Epithelial cell of proximal tubule (primary cell): ENCODE data around the gene PRDM12. TPM values are rescaled to one million over a fixed set of nuclear protein-coding genes. Genes with fewer than 3 reads are reported as not detected.

ENCODE experiments used
- DNase-seq: peaks from one replicate; pipeline ENCODE4 v3.0.0-alpha.2; 2011; ENCODE audit warnings: low read depth
- H3K4me3 ChIP-seq: 2 replicates; pipeline ENCODE4 v1.5.1; 2011; ENCODE audit warnings: low read depth, mild to moderate bottlenecking, low read length
- total RNA-seq: library from RNA; depleted of rRNA; stranded (reverse); fragments of >200 nt; gene quantifications from 2 replicates; pipeline ENCODE4 v1.2.3, GENCODE V29; 2015
- TF ChIP-seq, protein P1 (sequence below): conservative IDR thresholded peaks from 2 replicates; pipeline ENCODE4 v1.5.1; 2012; ENCODE audit warnings: low read depth, mild to moderate bottlenecking, low read length

PRDM12 gene
- total RNA-seq, 1 donor from 2014 or later: not detected

DNA sequence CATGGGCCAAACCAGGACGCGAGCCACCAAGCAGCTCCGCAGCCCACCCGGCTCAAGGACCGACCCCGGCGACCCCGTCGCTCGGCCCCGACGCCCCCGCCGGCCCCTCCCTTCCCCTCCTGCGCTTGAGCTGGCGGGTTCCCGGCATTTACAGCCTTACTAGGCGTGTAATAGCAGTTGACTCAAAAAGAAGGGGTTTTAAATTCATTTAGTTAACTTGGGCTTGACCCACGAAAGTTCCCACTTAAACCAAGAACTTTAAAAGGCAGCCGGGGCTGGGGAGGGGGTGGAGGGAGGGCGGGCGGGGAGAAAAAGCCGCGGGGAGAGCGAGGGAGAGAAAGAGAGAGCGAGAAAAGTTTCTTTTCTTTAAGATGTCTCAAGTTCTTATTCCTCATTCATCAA lies 636 bp downstream of the PRDM12 start:
- H3K4me3 ChIP-seq: no peak overlapping the region
- TF ChIP-seq, protein P1, sequence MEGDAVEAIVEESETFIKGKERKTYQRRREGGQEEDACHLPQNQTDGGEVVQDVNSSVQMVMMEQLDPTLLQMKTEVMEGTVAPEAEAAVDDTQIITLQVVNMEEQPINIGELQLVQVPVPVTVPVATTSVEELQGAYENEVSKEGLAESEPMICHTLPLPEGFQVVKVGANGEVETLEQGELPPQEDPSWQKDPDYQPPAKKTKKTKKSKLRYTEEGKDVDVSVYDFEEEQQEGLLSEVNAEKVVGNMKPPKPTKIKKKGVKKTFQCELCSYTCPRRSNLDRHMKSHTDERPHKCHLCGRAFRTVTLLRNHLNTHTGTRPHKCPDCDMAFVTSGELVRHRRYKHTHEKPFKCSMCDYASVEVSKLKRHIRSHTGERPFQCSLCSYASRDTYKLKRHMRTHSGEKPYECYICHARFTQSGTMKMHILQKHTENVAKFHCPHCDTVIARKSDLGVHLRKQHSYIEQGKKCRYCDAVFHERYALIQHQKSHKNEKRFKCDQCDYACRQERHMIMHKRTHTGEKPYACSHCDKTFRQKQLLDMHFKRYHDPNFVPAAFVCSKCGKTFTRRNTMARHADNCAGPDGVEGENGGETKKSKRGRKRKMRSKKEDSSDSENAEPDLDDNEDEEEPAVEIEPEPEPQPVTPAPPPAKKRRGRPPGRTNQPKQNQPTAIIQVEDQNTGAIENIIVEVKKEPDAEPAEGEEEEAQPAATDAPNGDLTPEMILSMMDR: no peak
- DNase-seq: no peak

DNA sequence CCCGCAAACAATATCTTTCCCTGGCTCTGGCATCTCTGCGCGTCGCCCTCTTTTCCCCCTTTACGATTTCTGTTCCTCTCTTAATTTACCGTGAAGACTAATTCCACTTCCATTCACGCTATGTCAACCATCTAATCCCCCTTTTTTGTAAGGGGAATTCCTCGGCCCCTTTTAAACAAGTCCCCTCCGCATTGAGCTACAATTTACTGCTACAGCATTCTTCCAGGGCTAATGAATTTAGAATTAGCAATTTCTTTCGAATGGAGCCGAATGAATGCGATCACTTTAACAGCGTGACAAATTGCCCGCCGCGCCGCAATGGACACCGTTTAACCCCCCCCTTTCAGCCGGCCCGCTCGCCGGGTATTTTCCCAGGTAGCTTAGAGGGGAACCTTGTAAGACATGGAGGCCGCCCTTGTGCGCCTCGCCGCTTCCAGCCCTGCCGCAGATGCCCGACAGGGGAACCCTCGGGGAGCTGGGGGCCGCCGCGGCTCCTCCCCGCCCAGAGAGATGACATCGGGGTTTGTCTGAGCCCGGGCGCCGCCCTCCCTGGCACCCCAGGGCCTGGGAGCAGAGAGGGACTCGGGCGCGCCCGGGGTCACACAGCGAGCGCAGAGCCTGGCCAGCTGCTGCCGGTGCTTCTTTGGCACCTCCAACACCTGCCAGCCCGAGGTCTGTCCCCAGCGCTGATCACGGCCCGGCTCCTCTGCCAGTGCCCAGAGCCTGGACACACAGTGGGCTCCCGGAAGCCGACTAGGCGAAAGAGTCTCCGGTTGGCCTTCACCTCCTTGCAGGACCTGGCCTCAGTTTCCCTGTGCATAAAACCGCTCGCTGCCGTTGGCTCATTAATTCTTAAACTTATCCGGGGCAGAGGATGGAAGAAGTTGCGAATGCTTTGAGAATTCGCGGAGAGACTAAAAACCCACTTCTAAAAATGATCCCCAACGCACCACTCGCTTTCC lies 1.3 kb downstream of the PRDM12 start:
- TF ChIP-seq, protein P1: no peak
- H3K4me3 ChIP-seq: no peak overlapping the region
- no peak for DNase-seq

DNA sequence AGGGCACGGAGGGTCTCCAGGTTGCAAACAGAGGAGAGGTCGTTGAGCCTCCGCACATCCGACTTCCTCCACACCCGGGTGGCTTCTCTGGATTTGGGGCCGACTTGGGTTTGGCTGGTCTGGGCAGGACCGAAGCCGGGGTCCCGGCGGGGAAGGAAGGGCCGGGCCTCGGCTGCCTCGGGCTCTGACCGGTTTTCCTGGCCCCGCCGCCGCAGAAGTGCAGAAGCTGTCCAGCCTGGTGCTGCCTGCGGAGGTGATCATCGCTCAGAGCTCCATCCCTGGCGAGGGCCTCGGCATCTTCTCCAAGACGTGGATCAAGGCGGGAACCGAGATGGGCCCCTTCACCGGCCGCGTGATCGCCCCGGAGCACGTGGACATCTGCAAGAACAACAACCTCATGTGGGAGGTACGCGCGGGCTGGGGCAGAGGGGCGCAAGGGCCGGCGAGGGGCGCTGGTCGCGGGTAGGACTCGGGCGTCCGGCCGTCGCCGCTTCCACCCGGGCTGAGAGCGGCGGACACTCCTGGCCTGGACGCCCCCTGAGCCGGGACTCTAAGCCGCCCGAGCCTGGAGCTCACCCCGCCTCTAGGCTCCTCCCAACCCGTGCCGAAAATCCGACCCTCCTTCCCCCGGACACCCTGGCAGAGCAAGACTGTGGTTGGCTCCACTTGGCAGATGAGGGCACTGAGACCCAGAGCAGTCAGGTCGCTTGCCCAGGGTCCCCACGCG lies 2.2 kb downstream of the PRDM12 start:
- H3K4me3 ChIP-seq: no peak overlapping the region
- DNase-seq: no peak
- TF ChIP-seq, protein P1: no peak

DNA sequence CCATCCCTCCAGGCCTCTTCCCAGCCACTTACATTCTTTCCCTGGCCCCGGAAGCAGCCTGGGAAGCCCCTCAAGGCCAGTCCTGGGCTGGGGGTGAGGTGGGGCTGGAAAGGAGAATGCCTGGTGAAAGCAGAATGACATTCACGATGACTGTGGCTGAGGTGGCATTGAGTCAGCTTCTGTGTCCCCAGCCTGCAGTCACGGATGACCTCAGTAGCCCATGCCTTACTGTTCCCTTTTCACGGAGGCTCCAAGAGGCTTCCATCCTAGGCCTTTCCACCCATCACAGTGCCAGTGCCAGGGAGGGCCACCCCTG lies 2.7 kb downstream of the PRDM12 start:
- no peak for DNase-seq
- no peak overlapping the region for H3K4me3 ChIP-seq
- TF ChIP-seq, protein P1: no peak

DNA sequence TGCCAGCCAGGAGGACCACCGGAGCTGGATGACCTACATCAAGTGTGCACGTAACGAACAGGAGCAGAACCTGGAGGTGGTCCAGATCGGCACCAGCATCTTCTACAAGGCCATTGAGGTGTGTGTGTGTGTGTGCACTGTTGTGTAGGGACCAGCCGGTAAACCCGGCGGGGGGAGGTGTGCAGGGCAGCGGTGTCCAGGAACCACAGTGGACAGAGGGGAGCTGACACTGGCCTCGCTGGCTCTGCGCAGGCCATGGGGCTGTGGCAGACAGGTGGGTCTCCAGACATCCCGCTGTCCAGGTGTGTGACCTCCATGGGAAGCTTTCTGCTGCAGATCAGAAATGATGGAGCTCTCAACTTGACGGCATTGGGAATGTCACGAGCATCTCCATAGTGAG lies 3.8 kb downstream of the PRDM12 start:
- no peak for DNase-seq
- TF ChIP-seq, protein P1: no peak

DNA sequence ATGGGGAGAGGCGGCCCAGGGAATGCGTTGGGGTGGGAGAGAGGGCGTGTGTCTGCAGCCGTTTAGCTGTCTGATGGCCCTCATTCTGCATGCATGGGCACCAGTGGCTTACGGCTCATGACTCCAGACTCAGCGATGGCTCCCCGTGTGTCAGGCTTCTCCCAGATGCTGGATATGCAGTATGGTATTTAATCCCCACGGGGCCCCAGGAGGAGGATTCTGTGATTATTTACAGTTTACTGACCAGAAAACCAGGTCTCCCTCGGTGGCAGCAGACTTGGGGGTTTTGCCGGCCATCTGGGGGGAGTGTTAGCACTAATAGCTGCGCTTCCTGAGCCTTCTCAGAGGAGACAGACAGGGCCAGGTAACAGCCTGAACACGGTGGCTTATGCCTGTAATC lies 4.3 kb downstream of the PRDM12 start:
- TF ChIP-seq, protein P1: no peak
- H3K4me3 ChIP-seq: no peak overlapping the region
- DNase-seq: no peak

More for the DNA sequence above, 3.8 kb downstream of the PRDM12 start:
- H3K4me3 ChIP-seq: no peak overlapping the region

DNA sequence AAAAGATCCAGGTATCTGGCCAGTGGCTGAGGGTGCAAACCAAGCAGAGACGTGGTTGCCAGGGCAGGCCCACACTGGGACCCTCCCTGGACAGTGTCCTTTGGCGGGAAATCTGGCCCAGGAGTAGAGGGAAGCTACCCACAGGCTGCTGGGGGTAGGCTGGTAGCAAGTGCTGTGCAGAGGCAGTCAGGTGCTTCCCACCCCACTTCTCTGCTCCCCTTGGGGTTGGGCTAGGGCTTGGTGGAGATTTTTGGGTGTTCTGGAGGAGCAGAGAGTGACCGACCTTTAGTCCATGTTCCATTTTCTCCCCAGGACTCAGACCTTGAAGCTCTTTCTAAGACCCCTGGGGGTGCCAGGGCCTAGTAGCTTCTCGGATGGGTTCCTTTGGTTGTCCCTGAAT lies 5.6 kb downstream of the PRDM12 start:
- TF ChIP-seq, protein P1: no peak
- DNase-seq: no peak
- no peak overlapping the region for H3K4me3 ChIP-seq
